HS-5 (cell line): Measurements from ENCODE around the gene ZNRD2.

Source experiments
- DNase-seq: peaks from one replicate; pipeline ENCODE4 v3.0.0-alpha.2; 2012; ENCODE audit warnings: low read depth

ZNRD2 gene

GRCh38 chr11:65538232-65538914 lies 31.9 kb upstream of the ZNRD2 start:
- no peak for DNase-seq

- DNase-seq = no peak
These were observed 31.1 kb upstream of the ZNRD2 start for GRCh38 chr11:65538915-65539743.

- DNase-seq = no peak
These were observed 30.5 kb upstream of the ZNRD2 start for GRCh38 chr11:65539744-65540289.

GRCh38 chr11:65540290-65541092 lies 29.8 kb upstream of the ZNRD2 start:
- DNase-seq = peak; percentile 47

- DNase-seq = no peak
These were observed 28.9 kb upstream of the ZNRD2 start for GRCh38 chr11:65541093-65541982.

GRCh38 chr11:65542738-65543390 lies 27.4 kb upstream of the ZNRD2 start:
- no peak for DNase-seq

- DNase-seq = no peak
These were observed 24.4 kb upstream of the ZNRD2 start for GRCh38 chr11:65545853-65546216.

- no peak for DNase-seq
These were observed 23.9 kb upstream of the ZNRD2 start for GRCh38 chr11:65546217-65546958.

- DNase-seq = no peak
These were observed 22.7 kb upstream of the ZNRD2 start for GRCh38 chr11:65547446-65548125.

GRCh38 chr11:65548395-65548794 lies 21.9 kb upstream of the ZNRD2 start:
- DNase-seq = no peak

- DNase-seq = no peak
These were observed 21.2 kb upstream of the ZNRD2 start for GRCh38 chr11:65549096-65549495.

GRCh38 chr11:65551572-65552387 lies 18.5 kb upstream of the ZNRD2 start:
- DNase-seq = no peak

- no peak for DNase-seq
These were observed 17.8 kb upstream of the ZNRD2 start for GRCh38 chr11:65552388-65552951.

GRCh38 chr11:65553301-65554001 lies 16.8 kb upstream of the ZNRD2 start:
- DNase-seq = no peak

GRCh38 chr11:65554057-65554818 lies 16.0 kb upstream of the ZNRD2 start:
- DNase-seq = no peak

GRCh38 chr11:65554842-65555430 lies 15.3 kb upstream of the ZNRD2 start:
- DNase-seq = no peak
